H1 (cell line): ENCODE measurements around the gene MTMR1. TPM values are rescaled to one million over a fixed set of nuclear protein-coding genes. Genes with fewer than 3 reads are reported as not detected.

Experiments used
- CTCF ChIA-PET: fragments of 300-600 bp; sonication (Branson Sonifier 250); formaldehyde crosslinking; loops from one replicate; lab custom pipeline; 2021; ENCODE audit not compliant: partially characterized antibody; lab: Charles Lee
- POLR2A ChIA-PET: fragments of 300-600 bp; sonication (Branson Sonifier 250); formaldehyde crosslinking; loops from one replicate; lab custom pipeline; 2021; ENCODE audit warnings: inconsistent platforms; ENCODE audit not compliant: partially characterized antibody; lab: Charles Lee
- DNase-seq, 2 experiments: peaks; one replicate each; pipeline versions ENCODE4 v3.0.0 to v3.0.0-alpha.2; 2010 to 2022; ENCODE audit warnings: low spot score in 2 of 2, low read depth in 1 of 2, mixed read lengths in 1 of 2
- FAIRE-seq: peaks from 2 replicates; lab custom pipeline; 2011; peaks lifted over from hg19 to GRCh38; lab: Jason Lieb, UNC
- H2AFZ ChIP-seq: 2 replicates; pipeline ENCODE4 v1.8.1; 2012; ENCODE audit warnings: low read length, inconsistent platforms
- H2AK5ac ChIP-seq: 2 replicates; pipeline ENCODE4 v1.6.1; 2013; ENCODE audit warnings: low read depth, low read length
- H2BK120ac ChIP-seq: replicated peaks from 2 replicates; pipeline ENCODE3; 2013; ENCODE audit warnings: low read depth, low read length, inconsistent platforms
- H2BK12ac ChIP-seq: 2 replicates; pipeline ENCODE4 v1.6.1; 2013; ENCODE audit warnings: low read depth, low read length
- H2BK15ac ChIP-seq: 2 replicates; pipeline ENCODE4 v1.6.1; 2013; ENCODE audit warnings: low read length
- H2BK20ac ChIP-seq: 2 replicates; pipeline ENCODE4 v1.6.1; 2013; ENCODE audit warnings: low read length
- H2BK5ac ChIP-seq: 2 replicates; pipeline ENCODE4 v1.6.1; 2013; ENCODE audit warnings: low read depth, low read length
- H3K14ac ChIP-seq: 2 replicates; pipeline ENCODE4 v1.6.1; 2013; ENCODE audit warnings: inconsistent platforms; ENCODE audit not compliant: insufficient read length
- H3K18ac ChIP-seq: 2 replicates; pipeline ENCODE4 v1.6.1; 2013; ENCODE audit warnings: low read length; ENCODE audit errors: extremely low read depth
- H3K23ac ChIP-seq: 2 replicates; pipeline ENCODE4 v1.6.1; 2013; ENCODE audit warnings: inconsistent platforms; ENCODE audit not compliant: insufficient read length
- H3K23me2 ChIP-seq: 2 replicates; pipeline ENCODE4 v1.6.1; 2013; ENCODE audit warnings: low read depth, low read length
- H3K27ac ChIP-seq: 2 replicates; pipeline ENCODE4 v1.6.1; 2011; ENCODE audit warnings: low read depth, low read length, inconsistent platforms
- H3K27me3 ChIP-seq, 4 experiments: replicated peaks in 1 of 4; 1 replicate in 1 of 4; 2 replicates in 3 of 4; pipeline versions ENCODE4 v1.6.1 to v1.8.1; 2011 to 2013; ENCODE audit warnings: low read length in 3 of 4, mild to moderate bottlenecking in 3 of 4, inconsistent platforms in 2 of 4, mixed read lengths in 2 of 4, moderate library complexity in 1 of 4; ENCODE audit not compliant: control insufficient read depth in 3 of 4, insufficient read depth in 3 of 4; ENCODE audit errors: extremely low read depth in 1 of 4
- H3K36me3 ChIP-seq, 4 experiments: 2 replicates each; pipeline versions ENCODE4 v1.6.1 to v1.8.1; 2011 to 2013; ENCODE audit warnings: mild to moderate bottlenecking in 4 of 4, low read length in 3 of 4, moderate library complexity in 2 of 4, control low read depth in 1 of 4, inconsistent platforms in 1 of 4; ENCODE audit not compliant: insufficient read depth in 4 of 4, control insufficient read depth in 2 of 4
- H3K4ac ChIP-seq: replicated peaks from 2 replicates; pipeline ENCODE3; 2013; ENCODE audit warnings: low read length, low read depth, mixed read lengths, inconsistent platforms; ENCODE audit not compliant: insufficient read length
- H3K4me1 ChIP-seq, 4 experiments: replicated peaks in 1 of 4; 1 replicate in 1 of 4; 2 replicates in 3 of 4; pipeline versions ENCODE4 v1.6.1 to v1.8.1; 2011 to 2013; ENCODE audit warnings: low read length in 3 of 4, inconsistent platforms in 2 of 4, mixed read lengths in 1 of 4; ENCODE audit not compliant: insufficient read depth in 4 of 4, control insufficient read depth in 3 of 4
- H3K4me2 ChIP-seq, 2 experiments: 2 replicates each; pipeline versions ENCODE4 v1.6.1 to v1.8.1; 2011 to 2013; ENCODE audit warnings: low read depth in 2 of 2, low read length in 2 of 2, control low read depth in 1 of 2, inconsistent platforms in 1 of 2, mild to moderate bottlenecking in 1 of 2; ENCODE audit not compliant: insufficient read depth in 1 of 2
- H3K4me3 ChIP-seq, 4 experiments: fragments of 200-600, 300-600 bp in 1 of 4; sonication (generic), shearing (Covaris generic), sonication (Bioruptor Twin) in 1 of 4; 2 replicates each; pipeline versions ENCODE4 v1.5.1 to v1.8.1; 2011 to 2016; ENCODE audit warnings: low read length in 4 of 4, low read depth in 3 of 4, control low read depth in 2 of 4, inconsistent platforms in 2 of 4, mild to moderate bottlenecking in 2 of 4, mixed read lengths in 1 of 4, moderate library complexity in 1 of 4; ENCODE audit not compliant: insufficient read depth in 2 of 4; ENCODE audit errors: extremely low read depth in 1 of 4
- H3K56ac ChIP-seq: replicated peaks from 2 replicates; pipeline ENCODE3; 2013; ENCODE audit warnings: low read depth, mild to moderate bottlenecking, mixed read lengths, low read length, inconsistent platforms; ENCODE audit not compliant: insufficient read length
- H3K79me1 ChIP-seq: 2 replicates; pipeline ENCODE4 v1.6.1; 2013; ENCODE audit warnings: low read depth, low read length, control low read depth
- H3K79me2 ChIP-seq, 2 experiments: 2 replicates each; pipeline versions ENCODE4 v1.6.1 to v1.8.1; 2012 to 2013; ENCODE audit warnings: low read length in 2 of 2, mild to moderate bottlenecking in 2 of 2, inconsistent platforms in 1 of 2; ENCODE audit not compliant: insufficient read depth in 2 of 2, control insufficient read depth in 1 of 2
- H3K9ac ChIP-seq, 4 experiments: replicated peaks in 1 of 4; 1 replicate in 1 of 4; 2 replicates in 3 of 4; pipeline versions ENCODE4 v1.6.1 to v1.8.1; 2011 to 2013; ENCODE audit warnings: low read depth in 3 of 4, low read length in 3 of 4, control low read depth in 2 of 4, mild to moderate bottlenecking in 2 of 4, moderate library complexity in 2 of 4, inconsistent platforms in 1 of 4; ENCODE audit errors: extremely low read depth in 1 of 4
- H3K9me3 ChIP-seq, 2 experiments: 2 replicates each; pipeline versions ENCODE4 v1.6.1 to v1.8.1; 2012 to 2013; ENCODE audit warnings: mild to moderate bottlenecking in 2 of 2, moderate library complexity in 2 of 2, control low read depth in 1 of 2, inconsistent platforms in 1 of 2, low read depth in 1 of 2, low read length in 1 of 2, mixed read lengths in 1 of 2; ENCODE audit not compliant: insufficient read depth in 2 of 2
- H4K20me1 ChIP-seq, 2 experiments: replicated peaks in 1 of 2; 2 replicates each; pipeline versions ENCODE3 to v1.8.1; 2011 to 2013; ENCODE audit warnings: inconsistent platforms in 2 of 2, low read length in 2 of 2, mild to moderate bottlenecking in 1 of 2; ENCODE audit not compliant: insufficient read depth in 2 of 2, control insufficient read depth in 1 of 2
- H4K5ac ChIP-seq: 2 replicates; pipeline ENCODE4 v1.6.1; 2013; ENCODE audit warnings: low read length, low read depth, mixed read lengths, inconsistent platforms; ENCODE audit not compliant: insufficient read length
- H4K8ac ChIP-seq: 2 replicates; pipeline ENCODE4 v1.8.0; 2013; ENCODE audit warnings: mild to moderate bottlenecking, moderate library complexity, low read length, inconsistent platforms; ENCODE audit not compliant: insufficient read depth; ENCODE audit errors: extremely low read depth
- H4K91ac ChIP-seq: replicated peaks from 2 replicates; pipeline ENCODE3; 2013; ENCODE audit warnings: low read length, mixed read lengths, inconsistent platforms; ENCODE audit not compliant: insufficient read length
- ATF2 ChIP-seq: IDR thresholded peaks from 2 replicates; pipeline ENCODE4 v1.6.1; 2012; ENCODE audit warnings: low read length, inconsistent platforms
- BCL11A ChIP-seq, 2 experiments: IDR thresholded peaks; one replicate each; pipeline ENCODE4 v1.6.1; 2011; ENCODE audit warnings: low read depth in 2 of 2, low read length in 2 of 2, mild to moderate bottlenecking in 2 of 2
- CREB1 ChIP-seq: IDR thresholded peaks from 2 replicates; pipeline ENCODE4 v1.6.1; 2012; ENCODE audit warnings: inconsistent platforms
- GTF2F1 ChIP-seq: IDR thresholded peaks from 2 replicates; pipeline ENCODE4 v1.6.1; 2012; ENCODE audit warnings: low read depth, low read length, improper control_type of control experiment, borderline replicate concordance
- MAX ChIP-seq: IDR thresholded peaks from 2 replicates; pipeline ENCODE4 v1.6.1; 2012; ENCODE audit warnings: inconsistent platforms
- RNF2 ChIP-seq: fragments of 200-900, 300-1000 bp; sonication (generic); IDR thresholded peaks from 2 replicates; pipeline ENCODE4 v1.7.1; 2016; ENCODE audit warnings: borderline replicate concordance, low read depth, mild to moderate bottlenecking, antibody characterized with exemption, low read length; ENCODE audit not compliant: poor library complexity, severe bottlenecking; ENCODE audit errors: missing control alignments
- SAP30 ChIP-seq: fragments of 300-600 bp; sonication (generic); IDR thresholded peaks from 2 replicates; pipeline ENCODE4 v1.7.1; 2012; ENCODE audit warnings: low read length, moderate library complexity, mild to moderate bottlenecking, inconsistent platforms; ENCODE audit not compliant: insufficient read depth, insufficient replicate concordance
- TBP ChIP-seq: IDR thresholded peaks from 2 replicates; pipeline ENCODE4 v1.6.1; 2011; ENCODE audit warnings: low read depth, low read length, improper control_type of control experiment
- TEAD4 ChIP-seq: IDR thresholded peaks from 2 replicates; pipeline ENCODE4 v1.6.1; 2012; ENCODE audit warnings: low read depth, low read length, inconsistent platforms, mixed read lengths
- WGBS, 2 experiments: shearing (Covaris generic) in 1 of 2; methylation state at CpG; one replicate each; pipeline versions ENCODE4 v1.1.6 to v1.1.7; 2013 to 2015; ENCODE audit warnings: low lambda C conversion rate in 2 of 2, mixed read lengths in 2 of 2, inconsistent platforms in 1 of 2, low coverage in 1 of 2, missing lambda C conversion rate in 1 of 2; ENCODE audit not compliant: insufficient replicate concordance in 2 of 2, insufficient coverage in 1 of 2, insufficient read length in 1 of 2; ENCODE audit errors: extremely low coverage in 1 of 2, missing lambda C conversion rate in 1 of 2; 5-methylcytosine and 5-hydroxymethylcytosine counted together
- polyA plus RNA-seq, 7 experiments: library from polyadenylated mRNA; depleted of rRNA in 3 of 7; stranded (reverse) in 5 of 7; unstranded in 2 of 7; fragments of >200 nt in 5 of 7; fragments of 200-250 nt in 2 of 7; gene quantifications; 1 replicate in 5 of 7; 2 replicates in 1 of 7; 4 replicates in 1 of 7; pipeline versions ENCODE4 v1.2.1 to v1.2.3, GENCODE V29; 2011 to 2013; ENCODE audit warnings: missing spikeins in 2 of 7, mixed read lengths in 2 of 7
- total RNA-seq: library from RNA; stranded (reverse); fragmentation: NEBNext Ultra II Directional; extraction: Animal tissue kit (Norgen Biotek cat#: 25700); gene quantifications from 2 replicates; pipeline ENCODE4 v1.2.1, GENCODE V29; 2021

MTMR1 gene
- total and polyA plus RNA-seq, 2 of the 8 experiments (the other 6 are each of a cell fraction or from before 2014, with no cell fraction given): 15.1 to 23.8 TPM

- no peak overlapping the region for H3K27ac ChIP-seq
- H4K8ac ChIP-seq: no peak overlapping the region
- TF ChIP-seq ATF2: no peak
- no peak for TF ChIP-seq GTF2F1
- no peak for TF ChIP-seq MAX
- no peak for TF ChIP-seq RNF2
- no peak for TF ChIP-seq SAP30
- no peak for TF ChIP-seq BCL11A (IDR thresholded peaks at IDR 0.05; ENCODE audit: low read depth in 2 of 2, low read length in 2 of 2)
- no peak for TF ChIP-seq CREB1
- TF ChIP-seq TEAD4: no peak
- TF ChIP-seq TBP: no peak
- H4K20me1 ChIP-seq: no peaks in the 10 kb centered on the region
- H3K56ac ChIP-seq: no peak overlapping the region
- no peak overlapping the region for H3K9ac ChIP-seq
- no peaks in the 10 kb centered on the region for H3K79me1 ChIP-seq
- no peaks in the 10 kb centered on the region for H3K4me1 ChIP-seq
- no peak overlapping the region for H2BK12ac ChIP-seq
- DNase-seq (no peak), FAIRE-seq (no peak)
- no peaks in the 10 kb centered on the region for H3K27me3 ChIP-seq
- no peaks in the 10 kb centered on the region for H3K79me2 ChIP-seq
- H4K91ac ChIP-seq: no peak overlapping the region
- H3K4ac ChIP-seq: no peak overlapping the region
- H3K14ac ChIP-seq: no peak overlapping the region
- CTCF ChIA-PET: interaction anchor here (1.2 kb wide), 1 partner anchor 15 kb away, joined by 3 read pairs; no protein-coding TSS in a partner anchor
- no peak overlapping the region for H3K23ac ChIP-seq
- no peaks in the 10 kb centered on the region for H3K23me2 ChIP-seq
- POLR2A ChIA-PET: no interaction called here
- no peak overlapping the region for H2AFZ ChIP-seq
- no peak overlapping the region for H2BK120ac ChIP-seq
- H3K4me3 ChIP-seq: no peak overlapping the region
- H2BK15ac ChIP-seq: no peak overlapping the region
- no peak overlapping the region for H2AK5ac ChIP-seq
- H3K9me3 ChIP-seq: no peaks in the 10 kb centered on the region
- 0 out of 8 replicates have a peak, but pooled peaks cover 0 to 4% (median 0%) of the 10 kb centered on the region in 4 experiments for H3K36me3 ChIP-seq
- H4K5ac ChIP-seq: no peak overlapping the region
- no peak overlapping the region for H3K18ac ChIP-seq
- no peak overlapping the region for H2BK20ac ChIP-seq
- no peak overlapping the region for H2BK5ac ChIP-seq
- H3K4me2 ChIP-seq: no peak overlapping the region
- WGBS, 2 experiments: 96% methylated on average over 5 of the region's 5 CpGs; no CpG with 5 or more reads in 1 of the 2 experiments
Observed at GRCh38 chrX:150813922-150814321, 120.7 kb downstream of the MTMR1 start.
